Mesendoderm (in vitro differentiated cells): ENCODE measurements around the gene GRAMD4.

ENCODE experiments used
- DNase-seq: peaks from one replicate; pipeline ENCODE4 v3.0.0; 2013
- H2AK5ac ChIP-seq: 2 replicates; pipeline ENCODE4 v1.6.1; 2013; ENCODE audit warnings: low read length, inconsistent platforms
- H2BK120ac ChIP-seq: 2 replicates; pipeline ENCODE4 v1.6.1; 2013; ENCODE audit warnings: low read depth, mild to moderate bottlenecking, low read length, moderate library complexity, mixed read lengths
- H2BK15ac ChIP-seq: replicated peaks from 2 replicates; pipeline ENCODE4 v1.6.1; 2013; ENCODE audit warnings: low read depth, mild to moderate bottlenecking, moderate library complexity
- H2BK5ac ChIP-seq: 2 replicates; pipeline ENCODE4 v1.6.1; 2013; ENCODE audit warnings: low read length, inconsistent platforms
- H3K18ac ChIP-seq: 2 replicates; pipeline ENCODE4 v1.6.1; 2013; ENCODE audit warnings: mild to moderate bottlenecking, low read length, mixed read lengths
- H3K23ac ChIP-seq: one replicate; pipeline ENCODE4 v1.6.1; 2013; ENCODE audit warnings: low read length
- H3K27ac ChIP-seq: 2 replicates; pipeline ENCODE4 v1.5.1; 2013; ENCODE audit warnings: low read depth, mild to moderate bottlenecking, inconsistent platforms, low read length, moderate library complexity
- H3K27me3 ChIP-seq: 2 replicates; pipeline ENCODE4 v1.6.1; 2013; ENCODE audit warnings: low read length, control low read depth, mild to moderate bottlenecking, inconsistent platforms; ENCODE audit not compliant: insufficient read depth, poor library complexity
- H3K36me3 ChIP-seq: 2 replicates; pipeline ENCODE4 v1.6.1; 2013; ENCODE audit warnings: low read length, inconsistent platforms; ENCODE audit not compliant: control insufficient read depth, insufficient read depth
- H3K4ac ChIP-seq: one replicate; pipeline ENCODE4 v1.6.1; 2013; ENCODE audit warnings: low read depth, mild to moderate bottlenecking, low read length, moderate library complexity
- H3K4me1 ChIP-seq: 2 replicates; pipeline ENCODE4 v1.6.1; 2013; ENCODE audit warnings: low read depth, low read length, inconsistent platforms; ENCODE audit not compliant: control insufficient read depth
- H3K4me2 ChIP-seq: 2 replicates; pipeline ENCODE4 v1.6.1; 2013; ENCODE audit warnings: low read length
- H3K4me3 ChIP-seq: 2 replicates; pipeline ENCODE4 v1.5.1; 2013; ENCODE audit warnings: mild to moderate bottlenecking, low read length
- H3K56ac ChIP-seq: one replicate; pipeline ENCODE4 v1.6.1; 2013; ENCODE audit warnings: low read length
- H3K79me1 ChIP-seq: 2 replicates; pipeline ENCODE4 v1.6.1; 2013; ENCODE audit warnings: low read length, inconsistent platforms
- H3K79me2 ChIP-seq: 2 replicates; pipeline ENCODE4 v1.6.1; 2013; ENCODE audit warnings: mild to moderate bottlenecking, low read length; ENCODE audit not compliant: control insufficient read depth, insufficient read depth
- H3K9ac ChIP-seq: 2 replicates; pipeline ENCODE4 v1.6.1; 2013; ENCODE audit warnings: low read length, inconsistent platforms
- H4K5ac ChIP-seq: one replicate; pipeline ENCODE4 v1.6.1; 2013; ENCODE audit warnings: low read length
- H4K8ac ChIP-seq: one replicate; pipeline ENCODE4 v1.6.1; 2013; ENCODE audit warnings: low read depth, mild to moderate bottlenecking, control low read depth, low read length, moderate library complexity
- WGBS: extraction: QIAGEN DNeasy Blood & Tissue Kit; methylation state at CpG from one replicate; pipeline ENCODE4 v1.1.7; 2013; ENCODE audit warnings: low lambda C conversion rate, missing lambda C conversion rate; ENCODE audit not compliant: insufficient coverage; ENCODE audit errors: extremely low coverage; 5-methylcytosine and 5-hydroxymethylcytosine counted together

Gene GRAMD4

DNA sequence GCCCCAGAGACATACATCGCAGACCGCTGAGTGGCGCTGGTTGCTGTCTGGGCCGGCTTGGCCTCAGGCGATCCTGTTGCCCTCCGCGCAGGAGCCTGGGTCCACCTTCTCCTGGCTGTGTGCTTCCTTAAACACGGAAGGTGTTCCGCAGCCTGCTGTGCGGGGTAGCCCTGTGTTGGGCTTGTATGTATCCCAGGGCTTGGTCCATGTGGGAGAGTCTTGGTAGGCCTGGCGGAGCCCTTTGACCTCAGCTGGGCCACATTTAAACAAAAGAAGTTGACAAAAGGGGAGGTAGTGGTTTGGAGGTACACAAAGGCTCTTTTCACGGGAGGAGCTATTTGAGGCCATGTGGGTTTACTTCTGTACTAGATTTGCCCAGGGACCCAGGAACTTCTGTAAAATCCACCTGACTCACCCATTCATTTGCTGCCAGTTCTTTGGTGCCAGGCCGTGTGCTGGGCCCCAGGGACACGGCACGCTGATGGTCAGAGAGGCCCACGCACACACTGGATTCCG is 11.0 kb upstream of the GRAMD4 start:
- Histone ChIP-seq H2BK15ac (no peak overlapping the region), H3K27me3 (no peaks in the 10 kb centered on the region), H3K4me1 (peaks cover 3% of the 10 kb centered on the region), H3K79me1 (peaks cover 5% of the 10 kb centered on the region), H3K9ac (no peak overlapping the region), H3K56ac (no peak overlapping the region), H2BK5ac (no peak overlapping the region), H2AK5ac (no peak overlapping the region), H3K4ac (no peak overlapping the region), H3K36me3 (no peaks in the 10 kb centered on the region), H3K18ac (no peak overlapping the region), H3K27ac (no peak overlapping the region), H4K5ac (no peak overlapping the region), H3K23ac (no peak overlapping the region), H2BK120ac (no peak overlapping the region), H3K4me3 (no peak overlapping the region), H3K79me2 (no peaks in the 10 kb centered on the region), H3K4me2 (no peak overlapping the region), H4K8ac (no peak overlapping the region)
- no peak for DNase-seq
- no CpG with 5 or more reads among the region's 17 CpGs for WGBS

DNA sequence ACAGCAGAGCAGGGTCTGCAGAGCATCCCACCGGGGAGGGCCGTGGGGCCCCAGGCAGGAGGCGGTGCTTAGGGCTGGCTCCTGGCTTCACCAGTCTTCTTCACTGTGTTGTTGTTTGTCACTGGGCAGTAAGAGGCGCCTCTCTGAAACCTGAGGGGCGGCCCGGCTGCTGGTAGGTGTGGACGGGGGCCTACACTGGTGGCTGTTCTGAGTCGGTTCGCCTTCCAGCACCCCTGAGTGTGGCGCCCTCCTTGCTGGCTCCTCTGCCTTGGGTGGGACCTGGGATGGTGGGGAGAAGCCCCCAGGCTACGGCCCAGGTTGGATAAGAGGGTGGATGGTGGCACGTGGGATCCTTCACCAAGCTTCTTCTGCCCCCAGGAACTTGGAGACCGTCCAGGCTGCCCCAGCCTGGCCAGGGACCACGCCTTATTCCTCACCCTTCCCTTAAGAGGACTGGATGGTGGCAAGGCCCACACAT is 10.4 kb upstream of the GRAMD4 start:
- Histone ChIP-seq H2BK5ac (no peak overlapping the region), H3K18ac (no peak overlapping the region), H3K9ac (no peak overlapping the region), H3K79me1 (peaks cover 5% of the 10 kb centered on the region), H3K4me3 (no peak overlapping the region), H2BK120ac (no peak overlapping the region), H2BK15ac (no peak overlapping the region), H4K8ac (no peak overlapping the region), H3K56ac (no peak overlapping the region), H2AK5ac (no peak overlapping the region), H3K4me1 (peaks cover 3% of the 10 kb centered on the region), H3K4ac (no peak overlapping the region), H3K27ac (no peak overlapping the region), H3K79me2 (no peaks in the 10 kb centered on the region), H4K5ac (no peak overlapping the region), H3K23ac (no peak overlapping the region), H3K36me3 (no peaks in the 10 kb centered on the region), H3K27me3 (no peaks in the 10 kb centered on the region), H3K4me2 (no peak overlapping the region)
- no CpG with 5 or more reads among the region's 14 CpGs for WGBS
- no peak for DNase-seq

DNA sequence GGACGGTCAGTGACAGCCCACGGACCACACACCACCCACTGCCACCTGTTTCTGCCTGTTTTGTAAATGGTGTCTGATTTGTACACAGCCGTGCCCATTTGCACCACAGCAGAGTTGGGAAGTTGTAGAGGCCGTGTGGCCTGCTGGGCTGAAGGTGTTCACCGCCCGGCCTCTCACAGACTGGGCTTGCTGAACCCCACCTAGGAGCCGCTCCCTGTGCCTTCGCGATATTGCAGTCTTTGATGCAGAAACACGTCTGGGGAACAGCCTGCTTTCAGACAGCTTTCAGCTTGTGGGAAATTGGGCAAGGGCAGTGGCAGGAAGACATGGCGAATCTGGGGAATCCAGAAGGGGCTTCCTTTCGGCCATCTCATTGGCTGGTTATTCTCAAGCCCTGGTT is 9.8 kb upstream of the GRAMD4 start:
- Histone ChIP-seq H3K9ac (no peak overlapping the region), H3K4ac (no peak overlapping the region), H3K23ac (no peak overlapping the region), H3K4me3 (no peak overlapping the region), H3K27me3 (no peaks in the 10 kb centered on the region), H3K4me1 (peaks cover 3% of the 10 kb centered on the region), H3K27ac (no peak overlapping the region), H4K5ac (no peak overlapping the region), H3K4me2 (no peak overlapping the region), H3K79me2 (no peaks in the 10 kb centered on the region), H3K18ac (no peak overlapping the region), H2BK15ac (no peak overlapping the region), H2BK5ac (no peak overlapping the region), H3K36me3 (no peaks in the 10 kb centered on the region), H2BK120ac (no peak overlapping the region), H2AK5ac (no peak overlapping the region), H3K56ac (no peak overlapping the region), H4K8ac (no peak overlapping the region), H3K79me1 (peaks cover 2% of the 10 kb centered on the region)
- DNase-seq = no peak
- WGBS = no CpG with 5 or more reads among the region's 12 CpGs

DNA sequence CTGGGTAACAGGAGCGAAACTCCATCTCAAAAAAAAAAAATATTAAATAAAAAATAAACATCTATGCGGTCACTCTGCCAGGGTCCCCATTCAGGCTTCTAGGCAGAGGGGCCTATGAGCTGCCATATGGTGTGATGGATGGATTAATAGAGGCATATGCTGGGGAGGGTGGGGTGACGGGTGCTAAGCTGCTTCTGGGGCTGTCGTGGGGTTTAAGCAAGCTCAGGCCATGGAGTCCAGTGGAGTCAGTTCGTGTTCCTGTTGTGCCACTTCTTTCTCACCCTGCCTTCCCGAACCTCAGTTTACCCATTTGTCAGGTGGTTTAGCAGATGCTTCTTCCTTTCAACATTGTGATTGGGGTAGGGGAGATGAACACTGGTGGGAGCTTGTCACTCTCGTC is 9.0 kb upstream of the GRAMD4 start:
- no peak overlapping the region for H2AK5ac ChIP-seq
- no peak overlapping the region for H3K4me2 ChIP-seq
- no peaks in the 10 kb centered on the region for H3K36me3 ChIP-seq
- no peaks in the 10 kb centered on the region for H3K79me2 ChIP-seq
- no peak for DNase-seq
- H3K4ac ChIP-seq = no peak overlapping the region
- H3K27me3 ChIP-seq = no peaks in the 10 kb centered on the region
- H4K8ac ChIP-seq = no peak overlapping the region
- H3K27ac ChIP-seq = no peak overlapping the region
- peaks cover 2% of the 10 kb centered on the region for H3K79me1 ChIP-seq
- H3K23ac ChIP-seq = no peak overlapping the region
- H2BK15ac ChIP-seq = no peak overlapping the region
- no peak overlapping the region for H3K9ac ChIP-seq
- H3K4me1 ChIP-seq = peaks cover 3% of the 10 kb centered on the region
- no peak overlapping the region for H3K4me3 ChIP-seq
- no peak overlapping the region for H3K56ac ChIP-seq
- H4K5ac ChIP-seq = no peak overlapping the region
- no peak overlapping the region for H2BK120ac ChIP-seq
- H3K18ac ChIP-seq = no peak overlapping the region
- WGBS = no CpG with 5 or more reads among the region's 7 CpGs
- H2BK5ac ChIP-seq = no peak overlapping the region

DNA sequence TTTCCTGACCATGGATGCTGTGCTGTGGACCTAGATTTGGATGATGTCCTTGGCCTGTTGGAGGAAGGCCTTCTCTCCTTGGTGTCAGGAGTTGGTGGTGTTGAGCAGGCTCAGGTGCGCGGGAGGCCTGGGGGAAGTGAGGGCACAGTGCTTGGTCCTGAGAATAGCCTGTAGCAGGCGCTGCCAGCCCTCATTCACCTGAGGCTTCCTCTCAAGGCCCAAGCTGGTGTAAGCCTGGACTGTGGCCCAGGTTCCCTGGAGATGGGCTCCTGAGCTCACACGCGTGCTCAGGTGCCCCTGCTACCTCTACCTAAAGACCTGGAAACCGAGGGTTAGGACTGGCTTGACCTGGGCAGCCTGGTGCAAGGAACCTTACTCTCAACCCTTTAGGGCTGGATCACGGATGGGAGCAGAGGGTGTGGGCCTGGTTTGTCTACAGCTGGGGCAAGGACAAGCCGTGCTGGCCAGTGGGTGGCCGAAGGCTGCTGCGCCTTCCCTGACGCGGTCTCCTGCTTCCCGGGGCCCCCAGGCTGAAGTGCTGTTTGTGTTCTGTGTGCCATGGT is 7.8 kb upstream of the GRAMD4 start:
- H4K5ac ChIP-seq = no peak overlapping the region
- no peak overlapping the region for H4K8ac ChIP-seq
- WGBS = no CpG with 5 or more reads among the region's 13 CpGs
- H3K27ac ChIP-seq = no peak overlapping the region
- H2BK15ac ChIP-seq = no peak overlapping the region
- H3K79me1 ChIP-seq = peaks cover 2% of the 10 kb centered on the region
- no peak overlapping the region for H3K18ac ChIP-seq
- H3K4me3 ChIP-seq = no peak overlapping the region
- H3K36me3 ChIP-seq = no peaks in the 10 kb centered on the region
- no peak overlapping the region for H2BK5ac ChIP-seq
- H3K23ac ChIP-seq = no peak overlapping the region
- H3K27me3 ChIP-seq = no peaks in the 10 kb centered on the region
- H3K79me2 ChIP-seq = no peaks in the 10 kb centered on the region
- H3K4me1 ChIP-seq = peaks cover 3% of the 10 kb centered on the region
- H3K4ac ChIP-seq = no peak overlapping the region
- no peak for DNase-seq
- no peak overlapping the region for H2AK5ac ChIP-seq
- H2BK120ac ChIP-seq = no peak overlapping the region
- H3K56ac ChIP-seq = no peak overlapping the region
- H3K9ac ChIP-seq = no peak overlapping the region
- no peak overlapping the region for H3K4me2 ChIP-seq
